Cortex of kidney (tissue), 1 donor: ENCODE results near the gene GARNL3.

Source experiments
- DNase-seq: peaks from one replicate; lab custom pipeline; 2025; lab: John Stamatoyannopoulos, UW

The GARNL3 gene, protein sequence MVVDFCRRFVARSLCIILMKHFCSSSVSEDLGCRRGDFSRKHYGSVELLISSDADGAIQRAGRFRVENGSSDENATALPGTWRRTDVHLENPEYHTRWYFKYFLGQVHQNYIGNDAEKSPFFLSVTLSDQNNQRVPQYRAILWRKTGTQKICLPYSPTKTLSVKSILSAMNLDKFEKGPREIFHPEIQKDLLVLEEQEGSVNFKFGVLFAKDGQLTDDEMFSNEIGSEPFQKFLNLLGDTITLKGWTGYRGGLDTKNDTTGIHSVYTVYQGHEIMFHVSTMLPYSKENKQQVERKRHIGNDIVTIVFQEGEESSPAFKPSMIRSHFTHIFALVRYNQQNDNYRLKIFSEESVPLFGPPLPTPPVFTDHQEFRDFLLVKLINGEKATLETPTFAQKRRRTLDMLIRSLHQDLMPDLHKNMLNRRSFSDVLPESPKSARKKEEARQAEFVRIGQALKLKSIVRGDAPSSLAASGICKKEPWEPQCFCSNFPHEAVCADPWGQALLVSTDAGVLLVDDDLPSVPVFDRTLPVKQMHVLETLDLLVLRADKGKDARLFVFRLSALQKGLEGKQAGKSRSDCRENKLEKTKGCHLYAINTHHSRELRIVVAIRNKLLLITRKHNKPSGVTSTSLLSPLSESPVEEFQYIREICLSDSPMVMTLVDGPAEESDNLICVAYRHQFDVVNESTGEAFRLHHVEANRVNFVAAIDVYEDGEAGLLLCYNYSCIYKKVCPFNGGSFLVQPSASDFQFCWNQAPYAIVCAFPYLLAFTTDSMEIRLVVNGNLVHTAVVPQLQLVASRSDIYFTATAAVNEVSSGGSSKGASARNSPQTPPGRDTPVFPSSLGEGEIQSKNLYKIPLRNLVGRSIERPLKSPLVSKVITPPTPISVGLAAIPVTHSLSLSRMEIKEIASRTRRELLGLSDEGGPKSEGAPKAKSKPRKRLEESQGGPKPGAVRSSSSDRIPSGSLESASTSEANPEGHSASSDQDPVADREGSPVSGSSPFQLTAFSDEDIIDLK

DNA sequence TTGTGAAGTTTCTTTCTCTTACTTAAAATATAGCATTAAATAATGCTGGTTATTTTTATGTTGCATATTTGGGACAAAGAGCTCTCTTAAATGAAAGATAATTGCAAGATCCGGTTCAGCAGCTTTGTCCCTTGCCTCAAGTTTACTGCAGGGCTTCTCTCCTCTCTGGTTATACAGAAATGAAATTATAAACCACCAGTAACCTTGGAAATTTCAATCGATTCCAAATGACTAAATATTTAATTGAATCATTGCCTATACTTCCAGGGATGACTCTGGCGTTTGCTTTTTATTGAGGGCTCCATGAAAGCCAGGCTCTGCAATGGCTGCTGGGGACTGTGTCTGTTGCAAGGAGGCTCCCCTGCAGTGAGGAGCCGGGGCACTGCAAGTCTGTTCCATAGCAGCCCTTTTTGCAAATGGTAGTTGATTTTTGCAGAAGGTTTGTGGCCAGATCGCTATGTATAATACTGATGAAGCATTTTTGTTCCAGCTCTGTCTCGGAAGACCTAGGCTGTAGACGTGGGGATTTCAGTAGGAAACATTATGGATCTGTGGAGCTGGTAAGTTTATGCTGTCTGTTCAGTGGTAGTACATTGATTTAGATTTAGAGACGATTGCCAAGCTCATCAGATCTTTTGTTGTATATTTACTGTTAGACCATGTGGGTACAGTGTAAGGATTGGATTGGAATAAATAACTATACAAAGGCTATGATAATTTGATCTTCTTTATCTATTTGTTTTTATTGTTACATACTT lies at the start of gene GARNL3:
GARNL3 (plus strand) TSS at position 313 of the 758 bp plus-strand sequence; CDS start at position 417, 104 bp downstream.
- no peak for DNase-seq

DNA sequence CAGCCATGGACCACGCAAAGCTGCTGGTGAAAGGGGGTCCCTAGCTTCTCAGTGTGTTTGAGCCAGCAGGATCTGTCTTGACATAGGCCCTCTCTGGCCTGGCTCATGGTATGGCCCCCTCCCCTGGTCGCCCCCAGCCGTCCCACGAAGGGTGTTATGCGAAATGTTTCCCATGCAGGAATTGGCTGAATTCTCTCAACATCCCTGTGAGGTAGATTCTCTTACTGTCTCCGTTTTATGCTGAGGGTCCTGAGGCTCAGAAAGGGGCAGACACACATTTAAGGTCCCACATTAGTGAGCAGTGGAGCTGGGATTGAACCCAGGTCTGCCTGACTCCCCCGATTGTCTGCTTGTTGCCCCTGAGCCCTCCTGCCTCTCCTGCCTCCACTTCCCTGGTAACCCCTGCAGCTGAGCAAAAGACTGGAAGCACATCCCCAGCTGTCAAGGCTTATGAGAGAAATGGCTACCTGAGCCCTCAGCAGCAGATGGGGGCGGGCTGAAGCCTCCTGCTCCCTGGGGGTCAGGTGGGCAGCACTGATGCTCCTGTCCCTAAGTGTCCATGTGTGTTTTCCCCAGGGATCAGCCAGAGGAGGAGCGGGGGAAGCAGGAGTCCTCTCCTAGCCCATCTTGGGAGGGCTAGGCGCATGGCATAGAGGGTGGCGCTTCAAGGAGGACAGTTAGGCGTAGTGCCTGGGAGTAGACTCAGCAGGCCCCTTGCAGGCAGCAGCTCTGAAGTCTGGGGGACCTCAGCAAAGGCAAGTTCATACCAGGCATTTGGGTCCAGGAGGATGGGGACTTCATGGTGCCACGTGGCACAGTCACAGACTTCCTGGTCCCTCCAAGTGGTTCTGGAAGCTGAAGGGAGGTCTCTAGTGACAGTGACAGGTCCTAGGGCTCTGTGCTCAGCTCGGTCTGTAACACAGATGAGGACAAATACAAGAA lies 49.0 kb upstream of the GARNL3 start:
- no peak for DNase-seq

DNA sequence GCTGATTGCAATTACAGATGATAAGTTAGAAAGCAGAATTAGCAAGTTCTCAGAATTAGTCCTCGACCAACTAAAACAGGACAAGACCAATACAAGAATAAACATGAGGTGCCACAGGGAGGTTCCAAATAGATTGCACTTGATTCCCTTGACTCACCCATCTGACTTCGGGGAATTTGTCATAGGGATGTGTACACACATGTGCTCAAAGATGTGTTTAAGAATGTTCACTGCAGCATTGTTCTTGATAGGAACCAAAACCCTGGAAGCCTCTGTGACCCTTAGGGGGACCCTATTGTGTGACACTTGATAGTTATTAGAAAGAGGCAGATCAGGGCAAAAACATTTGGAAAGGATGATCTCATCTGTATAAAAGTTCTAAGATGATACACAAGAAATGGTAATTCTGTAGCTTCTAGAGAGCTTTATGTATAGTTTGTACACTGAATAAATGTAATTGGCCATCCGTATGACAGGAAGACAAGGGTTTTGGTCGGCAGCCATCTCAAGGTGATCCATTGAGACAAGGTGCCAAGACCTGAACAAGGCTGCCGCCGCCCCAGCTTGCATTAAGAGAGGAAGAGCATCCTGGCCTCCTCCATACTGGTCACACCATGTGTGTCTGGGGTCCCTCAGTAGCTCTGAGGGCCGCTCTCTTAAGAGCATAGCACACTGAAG lies 48.2 kb upstream of the GARNL3 start:
- no peak for DNase-seq

DNA sequence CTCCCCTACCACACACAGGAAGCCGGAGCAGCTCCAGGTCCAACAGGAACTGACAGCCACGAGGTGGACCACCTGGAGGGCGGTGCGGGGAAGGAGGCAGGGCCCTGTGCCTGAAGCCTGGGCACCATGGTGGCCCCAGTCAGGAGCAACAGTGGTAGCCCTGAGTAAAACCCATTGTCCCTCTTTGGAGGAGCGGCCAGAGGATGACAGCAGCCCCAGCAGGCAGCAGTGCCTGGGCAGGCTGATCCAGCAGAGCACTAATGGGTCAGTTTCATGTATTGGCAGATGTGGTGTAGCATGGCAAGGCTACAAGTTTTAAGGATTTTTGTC lies 47.7 kb upstream of the GARNL3 start:
- DNase-seq, result no peak

DNA sequence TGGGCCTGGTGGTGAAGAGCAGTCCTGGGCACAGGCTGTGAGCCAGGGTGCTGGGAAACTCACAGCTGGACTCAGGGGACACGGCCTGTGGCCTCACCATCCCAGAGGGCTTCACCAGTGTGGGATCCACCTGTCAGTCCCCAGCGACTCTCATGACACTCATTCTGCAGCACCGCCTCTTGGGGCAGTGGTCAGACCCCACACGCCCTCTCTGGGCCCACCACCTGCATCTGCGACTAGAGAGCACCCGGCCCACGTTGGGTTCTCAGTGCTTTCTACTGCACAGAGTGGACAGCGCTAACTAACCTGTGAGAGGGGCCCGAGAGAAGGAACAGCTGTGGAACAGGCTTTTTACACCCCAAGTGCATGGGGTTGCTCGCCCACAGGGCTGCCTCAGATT lies 45.8 kb upstream of the GARNL3 start:
- no peak for DNase-seq

DNA sequence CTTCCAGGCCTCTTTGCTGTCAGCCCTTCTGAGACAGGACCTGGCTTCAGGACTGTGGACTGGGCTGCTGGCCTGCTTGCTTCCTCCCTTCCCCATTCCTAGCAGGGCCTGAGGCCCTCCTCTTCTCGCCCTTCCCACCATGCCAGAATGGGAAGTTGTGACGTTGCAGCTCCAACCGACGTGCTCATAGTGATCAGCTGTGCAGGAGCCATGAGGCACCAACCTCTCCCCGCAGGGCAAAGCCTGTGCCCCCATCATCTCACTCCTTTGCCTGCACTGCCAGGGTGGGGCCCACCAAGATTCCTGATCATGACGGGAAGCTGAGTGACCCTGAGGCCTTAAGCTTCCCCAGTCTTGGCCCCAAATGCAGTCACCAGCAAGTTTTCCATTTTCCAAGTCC lies 45.1 kb upstream of the GARNL3 start:
- DNase-seq, result no peak

DNA sequence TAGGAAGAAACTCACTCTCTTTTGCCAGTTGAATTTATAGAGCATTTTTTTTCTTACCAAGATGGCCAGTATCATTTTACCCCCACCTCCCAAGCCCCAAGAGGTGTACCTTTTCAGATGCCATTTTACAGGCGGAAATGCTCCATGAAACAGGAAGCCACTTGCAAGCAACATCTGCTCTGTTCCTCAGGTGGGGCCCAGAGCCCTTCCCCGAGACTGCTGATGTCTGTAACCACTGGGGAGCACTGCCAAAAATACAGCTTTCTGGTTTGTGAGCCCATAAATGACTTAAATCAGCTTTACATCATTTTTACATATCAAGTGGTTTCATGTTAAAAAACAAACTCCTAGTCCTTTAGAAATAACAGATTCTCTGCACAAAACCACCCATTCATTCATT lies 42.9 kb upstream of the GARNL3 start:
- no peak for DNase-seq

DNA sequence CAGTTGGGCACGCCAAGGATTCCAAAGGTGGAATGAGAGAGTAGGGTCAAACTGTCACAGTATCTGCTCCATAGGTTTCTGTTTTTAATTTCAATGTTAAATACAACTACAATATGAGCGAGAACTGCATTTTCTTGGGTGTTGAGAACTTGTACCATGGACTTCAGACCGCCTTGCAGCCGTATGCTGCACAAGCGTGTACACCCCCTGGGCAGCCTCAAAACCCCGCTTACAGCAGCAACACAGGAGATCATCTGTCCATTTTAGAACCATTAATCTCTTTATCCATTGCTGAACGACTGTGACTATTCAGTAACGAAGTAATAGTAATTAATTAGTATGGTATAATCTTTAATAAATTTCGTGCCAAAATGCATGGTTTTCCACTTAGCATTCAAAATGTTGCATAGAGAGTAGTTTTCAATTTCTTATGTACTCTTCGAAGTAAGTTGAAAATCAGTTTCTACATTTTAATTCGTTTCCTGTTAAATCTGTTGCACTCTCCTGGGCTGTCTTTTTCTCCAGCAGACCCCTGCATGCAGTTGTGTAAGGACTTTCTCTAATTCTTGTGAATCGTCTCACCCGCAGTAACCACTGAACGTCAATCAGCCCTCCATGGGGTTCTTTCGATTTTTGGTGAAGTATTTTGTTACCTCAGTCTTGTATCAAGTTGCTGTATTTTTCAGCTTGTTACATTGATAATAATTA lies 42.0 kb upstream of the GARNL3 start:
- no peak for DNase-seq

DNA sequence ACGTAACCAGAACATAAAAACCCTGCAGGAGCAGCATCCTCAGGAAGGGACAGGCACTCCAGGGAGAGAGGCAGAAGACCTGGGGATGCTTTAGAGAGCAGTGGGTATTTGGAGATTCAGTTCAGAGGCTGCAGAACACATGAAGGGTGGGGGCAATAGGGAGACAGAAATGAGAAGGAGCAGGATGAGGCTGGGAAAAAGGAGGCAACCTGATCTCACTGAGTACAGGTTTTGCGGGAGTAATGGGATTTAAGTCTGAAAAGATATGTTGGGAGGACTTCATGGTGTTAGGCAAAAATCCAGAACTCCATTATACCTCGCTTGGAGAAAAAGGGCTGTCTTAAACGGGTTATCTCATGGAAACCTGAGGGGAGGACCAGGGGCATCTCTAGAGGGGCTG lies 41.3 kb upstream of the GARNL3 start:
- DNase-seq, result no peak

DNA sequence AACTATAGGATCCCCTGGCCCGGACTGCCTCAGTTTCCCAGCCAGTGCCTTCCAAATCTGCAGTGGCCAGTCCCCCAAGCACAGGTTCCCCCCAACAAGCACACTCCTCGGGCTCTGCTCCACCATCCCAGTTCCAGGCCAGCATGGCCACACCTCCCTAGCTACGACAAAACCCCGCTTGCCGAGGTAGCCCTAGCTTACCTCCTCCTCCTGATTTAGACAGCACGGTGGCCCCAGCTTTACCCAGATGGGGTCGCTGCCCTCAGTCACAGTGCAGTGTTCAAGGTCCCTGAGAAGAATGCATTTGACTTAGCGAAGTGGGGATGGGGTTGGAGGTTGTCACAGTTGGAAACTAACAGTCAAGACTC lies 40.8 kb upstream of the GARNL3 start:
- no peak for DNase-seq

DNA sequence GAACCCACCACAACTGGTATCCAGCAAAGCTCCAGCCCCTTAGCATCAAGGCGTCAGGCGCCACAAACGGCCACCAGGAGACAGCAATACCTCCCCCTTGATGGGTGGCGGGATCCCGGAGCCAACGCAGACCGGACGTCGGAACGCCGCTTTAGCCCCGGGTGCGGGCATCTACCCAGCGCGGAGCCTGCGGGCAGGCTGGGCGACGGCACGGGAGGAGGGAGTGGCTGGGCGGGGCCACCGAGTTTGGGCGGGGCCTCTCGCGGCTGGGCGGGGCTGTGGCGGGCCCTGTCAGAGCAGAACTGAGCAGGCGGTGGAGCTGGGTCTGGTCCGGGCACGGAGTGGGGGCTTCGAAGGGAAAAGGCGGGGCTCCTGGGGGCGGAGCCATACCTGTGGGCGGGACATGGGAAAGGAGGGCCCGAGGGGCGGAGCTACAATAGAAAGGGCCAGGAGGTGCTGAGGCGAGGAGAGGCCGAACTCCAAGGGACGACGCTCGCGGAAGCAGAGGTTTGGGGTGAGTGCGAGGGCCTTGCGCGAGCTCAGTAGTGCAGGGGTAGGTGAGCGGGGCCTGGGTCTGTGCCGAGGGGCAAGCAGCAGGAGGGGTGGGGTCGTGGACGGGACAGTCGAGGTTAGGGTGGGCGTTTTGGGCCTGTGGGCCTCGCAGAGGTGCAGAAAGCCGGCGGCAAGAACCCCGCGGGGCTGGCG lies 40.2 kb upstream of the GARNL3 start:
- DNase-seq, result no peak

DNA sequence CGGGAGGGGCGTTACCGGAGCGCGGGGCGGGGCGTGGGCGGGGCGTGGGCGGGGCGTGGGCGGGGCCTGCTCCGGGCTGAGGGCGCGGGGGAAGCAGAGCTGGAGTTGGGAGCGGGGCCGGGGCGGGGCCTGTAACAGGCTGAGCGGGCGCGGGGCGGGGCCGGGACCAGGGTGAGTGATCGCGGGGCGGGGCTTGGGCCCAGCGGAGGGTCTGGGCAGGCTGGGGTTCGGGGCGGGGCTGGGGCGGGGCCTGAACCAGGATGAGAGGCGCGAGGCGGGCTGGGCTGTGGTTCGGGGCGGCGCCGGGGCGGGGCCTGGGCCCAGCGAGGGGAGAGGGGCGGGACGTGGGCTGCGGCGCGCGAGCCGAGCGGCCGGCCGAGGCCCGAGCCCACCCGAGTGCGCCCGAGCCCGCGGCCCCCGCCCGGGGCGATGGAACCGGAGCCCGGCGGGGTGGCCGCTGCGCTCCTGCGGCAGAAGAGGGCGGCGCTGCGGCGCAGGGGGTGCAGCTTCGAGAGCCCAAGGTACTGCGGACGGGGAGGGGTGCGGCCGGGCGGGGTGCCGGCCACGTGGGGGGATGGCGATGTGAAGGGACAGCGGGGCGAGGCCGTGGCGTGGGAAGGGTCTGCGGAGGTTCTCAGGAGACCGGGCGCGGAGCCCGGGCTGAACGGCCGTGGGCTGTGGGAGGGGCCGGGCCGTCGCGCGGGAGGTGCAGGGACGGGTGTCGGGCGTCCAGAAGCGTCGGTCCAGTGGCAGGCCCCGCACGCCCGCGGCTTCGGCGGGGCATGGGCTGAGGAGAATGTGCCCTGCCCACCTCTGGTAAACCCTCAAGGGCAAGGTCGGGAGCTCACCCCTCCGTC lies 39.5 kb upstream of the GARNL3 start:
- DNase-seq, result no peak

DNA sequence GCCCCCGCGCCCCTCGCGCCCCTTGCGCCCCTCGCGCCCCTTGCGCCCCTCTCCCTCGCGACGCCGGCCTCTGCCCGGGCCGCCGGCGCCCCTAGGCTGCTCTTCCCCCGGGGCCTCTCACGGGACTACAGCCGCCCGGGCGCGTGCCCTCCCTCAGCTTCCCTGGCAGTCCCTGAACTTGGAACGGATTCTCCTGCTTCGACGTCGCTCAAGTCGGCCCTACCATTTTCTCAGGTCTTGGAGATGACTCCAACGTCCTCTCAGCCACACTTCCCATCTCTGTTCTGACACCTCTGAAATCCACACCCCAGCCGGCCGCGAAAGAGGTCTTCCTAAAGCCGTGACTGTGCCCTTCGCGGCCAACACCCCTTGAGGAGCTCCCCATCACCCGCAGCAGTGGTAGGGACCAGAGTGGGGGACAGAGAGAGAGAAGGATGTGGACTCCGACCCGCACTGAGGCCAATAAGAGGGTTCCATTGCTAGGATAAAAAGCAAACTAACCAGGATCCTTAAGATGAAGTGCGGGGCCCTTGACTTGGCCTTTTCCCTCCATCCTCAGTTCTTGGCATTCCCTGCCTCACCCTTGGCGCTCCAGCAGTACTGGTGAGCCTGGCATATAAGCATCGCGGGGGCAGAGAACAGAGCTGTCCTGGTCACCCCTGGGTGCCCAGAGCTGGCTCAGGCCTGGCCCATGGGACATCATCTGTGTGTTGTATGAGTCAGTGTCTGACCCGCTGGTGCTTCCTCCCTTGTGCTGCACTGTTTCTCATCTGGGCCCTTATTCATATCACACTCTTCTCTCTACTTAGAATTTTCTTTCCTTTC lies 38.6 kb upstream of the GARNL3 start:
- no peak for DNase-seq

DNA sequence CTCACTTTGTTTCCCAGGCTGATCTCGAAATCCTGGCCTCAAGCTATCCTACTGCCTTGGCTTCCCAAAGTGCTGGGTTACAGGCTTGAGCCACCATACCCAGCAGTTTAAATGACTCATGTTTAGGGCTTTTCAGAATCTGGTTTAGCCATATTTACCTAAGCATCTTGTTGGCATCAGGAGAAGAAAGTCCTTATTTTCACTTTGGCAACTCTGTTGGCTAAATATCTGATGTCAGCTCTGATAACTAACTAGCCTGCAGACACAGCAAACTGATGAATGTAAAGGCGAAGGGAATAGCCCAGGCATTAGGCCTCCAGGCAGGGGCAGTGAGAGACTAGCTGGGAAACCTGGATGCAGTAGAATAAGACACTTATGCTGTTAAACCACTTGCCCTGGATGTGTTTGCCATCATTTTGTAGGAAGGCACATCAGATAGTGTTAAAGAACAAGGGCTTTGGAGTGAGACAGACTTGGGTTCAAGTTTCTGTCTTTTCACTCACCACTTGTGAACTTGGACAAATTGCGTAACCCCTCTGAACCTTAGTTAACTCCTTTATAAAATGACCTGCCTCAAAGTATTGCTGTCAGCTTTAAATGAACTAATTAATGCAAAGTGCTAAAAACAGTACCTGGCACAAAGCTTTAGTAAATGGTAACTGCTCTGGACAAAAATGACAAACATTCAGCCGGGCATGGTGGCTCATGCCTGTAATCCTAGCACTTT lies 34.7 kb upstream of the GARNL3 start:
- no peak for DNase-seq

DNA sequence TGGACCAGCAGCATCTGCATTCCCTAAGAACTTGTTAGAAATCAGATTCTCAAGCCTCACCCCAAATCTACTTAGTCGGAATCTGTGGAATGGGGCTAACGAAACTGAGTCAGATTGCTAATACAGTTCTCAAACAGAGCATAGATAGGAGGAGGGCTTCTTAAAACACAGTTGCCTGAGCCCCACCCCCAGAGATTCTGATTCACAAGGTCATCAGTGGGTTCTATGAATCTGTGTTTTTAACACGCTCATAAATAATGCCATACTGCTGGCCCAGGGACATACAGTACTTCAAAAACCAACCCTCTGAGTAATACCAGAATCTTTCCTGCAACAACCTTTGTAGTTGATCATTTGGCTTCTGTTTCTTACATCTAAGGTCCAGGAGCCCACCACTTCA lies 32.9 kb upstream of the GARNL3 start:
- no peak for DNase-seq

DNA sequence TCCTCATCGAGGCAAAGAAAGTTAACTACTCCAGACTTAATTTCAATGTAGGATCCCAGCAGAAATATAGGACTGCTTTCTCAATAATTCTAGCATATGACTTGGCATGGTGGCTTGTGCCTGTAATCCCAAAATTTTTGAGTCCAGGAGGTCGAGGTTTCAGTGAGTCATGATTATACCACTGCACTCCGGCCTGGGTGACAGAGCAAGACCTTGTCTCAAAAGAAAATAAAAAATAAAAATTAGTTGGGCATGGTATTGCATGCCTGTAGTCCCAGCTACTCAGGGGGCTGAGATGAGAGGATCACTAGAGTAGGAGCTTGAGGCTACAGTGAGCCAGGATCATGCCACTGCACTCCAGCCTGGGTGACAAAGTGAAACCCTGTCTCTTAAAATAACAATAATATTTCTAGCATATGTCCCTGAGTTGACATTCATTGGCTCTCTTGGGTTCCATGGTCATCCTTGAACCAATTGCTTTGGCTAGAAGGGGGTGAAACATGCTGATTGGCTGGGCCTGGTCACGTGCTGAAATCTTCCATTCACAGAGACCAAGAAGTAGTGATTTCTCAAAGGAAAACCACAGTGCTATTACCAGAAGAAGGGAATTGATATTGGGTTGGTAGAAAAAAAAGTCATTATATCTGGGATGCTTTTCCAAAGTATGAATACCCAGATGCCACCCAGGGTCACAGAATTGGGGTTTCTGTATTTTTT lies 31.6 kb upstream of the GARNL3 start:
- no peak for DNase-seq
